Heart left ventricle (tissue), 13 donors: Measurements from ENCODE around the gene LTO1.

Experiments
- POLR2A ChIP-seq, 2 donors: fragments of 450-650 bp; IDR thresholded peaks; one replicate each; pipeline ENCODE4 v1.6.1; 2017; ENCODE audit warnings: antibody characterized with exemption in 2 of 2, mild to moderate bottlenecking in 2 of 2, moderate library complexity in 2 of 2
- TF ChIP-seq, protein P1 (sequence below), 12 donors: fragments of 200-600 bp; sonication (generic) in 4 of 12; IDR thresholded peaks; one replicate each; pipeline versions ENCODE4 v1.5.0 to v1.8.0; 2018 to 2022; ENCODE audit warnings: antibody characterized with exemption in 12 of 12, mild to moderate bottlenecking in 5 of 12
- donor health status: ischemic (EF 13 %, LVEDD 7.1; RV severe dilation, severe dysfunction).
- donor health status: DM: no; HTN: yes; CAD: no.
- donor health status: DM: no; HTN: no; CAD: no.
- donor health status: ischemic (EF 25% LVEDD 6.9; RV normal size, moderate dysfunction).
- donor health status: ischemic (EF 25% LVEDD 5.7; RV mildly dilated, moderate dysfunction).
- donor health status: ischemic (EF 35%, LVEDD 5.7; RV mildly dilated, moderate dysfunction).
- donor health status: nonischemic (EF 11% LVEDD 7.7; RV severe dilation, severe dysfunction).
- donor health status: DM: yes; HTN: yes; CAD: no.
- donor health status: PGD.
- donor health status: ischemic (EF 29% LVEDD 5.4; RV normal size, mild dysfunction).
- donor health status: nonischemic (EF 23%, LVEDD 6.1; RV moderate dilation, normal function).

DNA sequence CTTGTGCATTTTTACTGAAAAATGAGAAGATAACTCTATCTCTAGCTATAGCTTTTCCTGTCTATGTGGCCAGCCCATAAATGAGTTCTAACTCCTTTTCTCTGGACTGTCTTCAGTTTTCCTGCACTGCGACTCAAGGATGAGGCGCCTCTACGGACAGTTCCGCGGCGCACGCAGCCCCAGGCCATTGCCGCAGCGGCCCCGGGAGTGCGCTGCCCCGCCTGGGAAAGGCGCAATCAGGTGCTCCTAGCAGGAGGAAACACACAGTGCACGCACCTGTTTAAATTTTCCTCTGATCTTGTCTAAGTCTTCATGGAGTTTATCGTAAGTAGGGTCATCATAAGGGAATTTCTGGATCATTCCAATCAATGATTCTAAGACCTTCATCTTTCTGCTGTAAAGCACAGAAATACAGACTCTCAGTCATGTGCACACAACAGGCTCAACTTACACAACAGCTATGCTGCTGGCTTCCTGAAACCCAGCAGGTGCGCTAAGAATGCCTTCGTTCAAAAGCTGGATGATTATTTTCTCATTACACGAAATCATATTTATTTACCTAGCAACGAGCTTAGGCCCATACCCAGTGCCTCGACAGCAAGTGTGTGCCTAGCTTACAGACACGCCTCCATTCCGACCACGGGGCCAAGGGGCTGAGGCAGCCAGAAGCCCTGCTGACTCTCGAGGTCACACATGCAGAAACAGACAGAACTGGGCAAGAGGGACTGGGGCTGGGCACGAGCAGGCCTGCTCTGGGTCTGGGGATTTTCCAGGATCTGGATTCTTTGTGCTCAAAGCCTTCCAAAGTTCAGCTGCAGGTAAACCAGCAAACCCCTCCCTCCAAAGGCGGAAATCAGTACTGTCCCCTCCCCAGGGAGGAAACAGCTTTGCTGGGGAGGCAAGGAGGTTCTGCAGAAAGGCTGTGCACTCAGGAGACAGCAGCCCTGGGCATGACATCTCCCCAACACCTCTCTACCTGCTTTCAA, 7.2 kb downstream of the LTO1 start:
- TF ChIP-seq, protein P1, sequence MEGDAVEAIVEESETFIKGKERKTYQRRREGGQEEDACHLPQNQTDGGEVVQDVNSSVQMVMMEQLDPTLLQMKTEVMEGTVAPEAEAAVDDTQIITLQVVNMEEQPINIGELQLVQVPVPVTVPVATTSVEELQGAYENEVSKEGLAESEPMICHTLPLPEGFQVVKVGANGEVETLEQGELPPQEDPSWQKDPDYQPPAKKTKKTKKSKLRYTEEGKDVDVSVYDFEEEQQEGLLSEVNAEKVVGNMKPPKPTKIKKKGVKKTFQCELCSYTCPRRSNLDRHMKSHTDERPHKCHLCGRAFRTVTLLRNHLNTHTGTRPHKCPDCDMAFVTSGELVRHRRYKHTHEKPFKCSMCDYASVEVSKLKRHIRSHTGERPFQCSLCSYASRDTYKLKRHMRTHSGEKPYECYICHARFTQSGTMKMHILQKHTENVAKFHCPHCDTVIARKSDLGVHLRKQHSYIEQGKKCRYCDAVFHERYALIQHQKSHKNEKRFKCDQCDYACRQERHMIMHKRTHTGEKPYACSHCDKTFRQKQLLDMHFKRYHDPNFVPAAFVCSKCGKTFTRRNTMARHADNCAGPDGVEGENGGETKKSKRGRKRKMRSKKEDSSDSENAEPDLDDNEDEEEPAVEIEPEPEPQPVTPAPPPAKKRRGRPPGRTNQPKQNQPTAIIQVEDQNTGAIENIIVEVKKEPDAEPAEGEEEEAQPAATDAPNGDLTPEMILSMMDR (IDR thresholded peaks at IDR 0.05) = no peak
- no peak for TF ChIP-seq POLR2A (IDR thresholded peaks at IDR 0.05)
